RPMI7951 (cell line): Measurements from ENCODE around the gene UBAP1. TPM values are rescaled to one million over a fixed set of nuclear protein-coding genes. Genes with fewer than 3 reads are reported as not detected.
A peak's percentile ranks its signal among the peaks of the same experiment; 100 is the strongest.
"Not testable (repeated sequence)": the region's sequence is repeated elsewhere in the genome, so short reads cannot be mapped to it uniquely, and the experiment has no call there.

ENCODE experiments used
- DNase-seq: peaks from one replicate; pipeline ENCODE4 v3.0.0-alpha.2; 2012; ENCODE audit warnings: low read depth
- total RNA-seq: library from RNA; depleted of rRNA; stranded (reverse); fragments of >200 nt; shearing (Covaris generic); gene quantifications from 2 replicates; pipeline ENCODE4 v1.2.3, GENCODE V29; 2014; rRNA removed

Gene UBAP1
- total RNA-seq = 23.0 and 24.0 TPM in 2 replicates

DNA sequence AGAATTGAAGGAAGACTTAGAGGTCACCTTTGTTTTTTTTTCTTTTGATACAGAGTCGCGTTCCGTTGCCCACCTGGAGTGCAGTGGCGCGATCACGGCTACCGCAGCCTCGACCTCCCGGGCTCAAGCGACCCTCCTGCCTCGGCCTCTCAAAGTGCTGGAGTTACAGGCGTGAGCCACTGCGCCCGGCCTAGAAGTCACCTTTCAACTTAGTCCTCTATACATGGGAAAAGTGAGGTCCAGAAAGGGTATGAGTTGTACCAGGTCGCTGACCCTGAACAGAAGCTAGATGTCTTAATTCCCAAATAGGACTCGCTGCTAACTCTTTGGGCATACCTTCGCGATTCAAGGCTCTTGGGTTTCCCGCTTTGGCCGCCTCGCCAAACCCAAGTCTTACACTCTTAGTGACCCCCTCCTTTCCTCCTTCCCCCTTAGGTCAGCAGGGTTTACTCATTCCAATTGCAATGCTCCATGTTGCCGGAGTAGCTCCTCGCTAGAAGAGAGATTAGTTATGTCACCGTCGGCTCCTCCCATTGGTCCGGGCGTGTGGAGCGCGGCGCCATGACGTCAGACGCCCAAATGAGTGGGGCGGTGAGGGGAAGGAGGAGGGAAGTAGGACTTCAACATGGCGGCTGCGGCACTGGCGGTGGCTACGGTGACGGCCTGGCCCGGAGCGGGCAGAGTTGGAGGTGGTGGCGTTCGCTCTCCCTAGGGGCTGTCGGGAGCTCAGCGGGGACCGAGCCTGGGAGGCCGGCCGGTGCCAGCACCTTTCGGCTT lies at the start of gene UBAP1:
UBAP1 (plus strand) TSS at position 608 of the 777 bp plus-strand sequence. CDS start 41,872 bp downstream, outside the sequence.
- DNase-seq = peak; percentile 95

DNA sequence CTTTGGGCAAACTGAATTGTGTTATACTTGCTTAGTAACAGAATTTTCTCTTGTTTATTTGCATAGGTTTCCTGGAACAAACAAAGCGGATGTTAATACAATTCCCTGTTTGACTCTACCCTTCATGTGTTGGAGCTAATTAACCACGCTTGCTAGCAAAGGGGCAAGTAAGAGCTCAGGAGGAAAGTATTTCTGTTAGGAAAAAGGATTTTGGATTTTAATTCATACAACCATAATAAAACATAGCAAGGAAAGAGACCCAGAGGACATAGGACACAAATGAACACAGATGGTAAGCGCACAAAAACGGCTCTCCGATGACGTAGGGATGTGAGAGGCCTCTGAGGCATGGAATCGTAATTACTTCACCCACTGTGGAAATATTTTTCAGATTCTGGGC lies 47.3 kb upstream of the UBAP1 start:
- DNase-seq = no peak

- DNase-seq = peak; percentile 35
Observed at GRCh38 chr9:34133436-34133949, 45.4 kb upstream of the UBAP1 start.

DNA sequence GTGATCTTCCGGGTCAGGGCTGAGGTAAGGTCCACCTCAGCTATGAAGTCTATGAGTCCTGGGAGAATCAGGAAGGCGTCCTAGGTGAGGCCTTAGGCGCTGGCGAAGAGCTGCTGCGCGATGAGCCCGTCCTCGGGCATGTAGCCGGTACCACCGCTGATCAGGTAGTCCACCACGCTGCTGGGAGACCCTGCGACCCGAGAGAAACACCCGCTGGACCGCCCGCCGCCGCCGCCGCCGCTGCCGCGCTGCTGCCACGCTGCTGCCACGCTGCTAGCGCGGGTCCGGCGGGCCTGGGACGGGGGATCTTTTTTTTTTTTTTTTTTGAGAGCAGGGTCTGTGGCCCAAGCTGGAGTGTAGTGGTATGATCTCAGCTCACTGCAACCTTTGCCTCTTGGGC lies 44.3 kb upstream of the UBAP1 start:
- DNase-seq = no peak

- not testable (repeated sequence) for DNase-seq
Observed at GRCh38 chr9:34138644-34139043, 40.2 kb upstream of the UBAP1 start.

DNA sequence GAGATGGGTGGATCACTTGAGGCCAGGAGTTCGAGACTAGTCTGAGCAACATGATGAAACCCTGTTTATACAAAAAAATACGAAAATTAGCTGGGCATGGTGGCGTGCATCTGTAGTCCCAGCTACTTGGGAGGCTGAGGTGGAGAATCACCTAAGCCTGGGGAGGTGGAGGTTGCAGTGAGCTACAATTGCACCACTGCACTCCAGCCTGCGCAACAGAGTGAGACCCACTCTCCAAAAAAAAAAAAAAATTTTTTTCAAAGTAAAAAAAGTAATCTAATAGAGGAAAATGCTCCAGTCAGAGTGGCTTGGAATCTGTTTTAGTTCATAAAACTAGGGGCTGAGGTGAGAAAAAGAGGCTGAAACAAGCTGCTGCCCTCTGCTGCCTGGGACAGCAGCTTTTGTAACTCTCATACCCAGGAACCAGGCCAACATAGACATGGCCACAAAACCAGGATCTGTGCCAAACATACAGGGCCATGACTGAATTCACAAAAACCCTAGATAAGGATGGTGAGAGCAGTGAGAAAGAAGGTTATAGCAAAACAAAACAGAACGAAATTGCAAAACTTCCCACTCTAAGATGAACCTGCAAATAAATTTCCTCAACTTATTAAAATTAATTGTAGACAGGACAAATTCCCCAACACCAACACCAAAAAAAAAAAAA lies 39.2 kb upstream of the UBAP1 start:
- peak; percentile 83 for DNase-seq

DNA sequence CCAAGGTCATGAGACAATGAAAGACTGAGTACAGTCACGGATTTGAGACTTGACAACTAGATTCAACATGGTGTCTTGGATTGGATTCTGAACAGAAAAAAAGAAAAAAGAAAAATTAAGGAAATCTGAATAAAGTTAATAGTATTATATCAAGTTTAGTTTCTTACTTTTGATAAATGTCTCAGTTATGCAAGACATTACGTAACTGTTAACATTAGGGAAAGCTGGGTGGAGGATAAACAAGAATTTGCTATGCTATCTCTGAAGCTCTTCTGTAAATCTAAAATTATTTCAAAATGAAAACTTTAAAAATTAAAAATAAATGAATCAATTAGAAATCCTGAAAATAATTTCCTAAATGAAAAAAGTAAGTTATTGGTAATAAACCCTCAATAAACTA lies 38.0 kb upstream of the UBAP1 start:
- no peak for DNase-seq

GRCh38 chr9:34143116-34143515 lies 35.7 kb upstream of the UBAP1 start:
- no peak for DNase-seq

DNA sequence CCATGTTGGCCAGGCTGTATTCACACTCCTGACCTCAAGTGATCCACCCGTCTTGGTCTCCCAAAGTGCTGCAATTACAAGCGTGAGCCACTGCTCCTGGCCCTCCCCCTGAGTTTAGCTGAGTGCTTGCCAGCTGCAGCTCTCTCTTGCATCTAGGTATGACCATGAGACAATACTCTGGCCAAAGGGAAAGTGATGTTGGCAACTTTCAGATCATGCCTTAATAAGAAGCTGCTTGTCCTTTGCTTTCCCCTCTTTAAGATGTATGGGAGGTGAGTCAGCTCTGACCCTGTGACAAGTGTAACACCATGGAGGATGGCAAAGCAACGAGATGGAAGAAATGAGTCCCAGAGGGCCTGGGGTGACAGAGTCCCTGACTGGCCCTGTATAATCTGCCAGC lies 33.7 kb upstream of the UBAP1 start:
- peak; percentile 20 for DNase-seq

- DNase-seq = no peak
Observed at GRCh38 chr9:34151398-34151797, 27.4 kb upstream of the UBAP1 start.

DNA sequence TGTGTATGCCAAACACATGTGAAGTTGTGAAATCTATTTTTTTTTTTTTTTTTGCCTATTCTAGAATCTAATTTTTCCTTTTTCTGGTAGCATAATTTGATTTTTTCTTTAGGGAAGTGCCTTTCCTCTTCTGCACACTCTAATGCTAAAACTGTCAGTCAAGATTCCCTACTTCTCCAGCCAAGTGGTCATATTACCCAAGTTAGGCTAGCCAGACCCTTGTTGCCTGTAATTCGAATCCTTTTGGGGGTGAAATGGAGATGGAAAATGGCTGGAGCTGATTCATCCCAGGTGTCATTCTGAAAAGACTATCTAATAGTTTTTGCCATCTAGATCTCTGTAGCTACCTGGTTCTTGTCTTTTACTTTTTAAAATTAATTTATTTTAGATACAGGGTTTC lies 24.8 kb upstream of the UBAP1 start:
- DNase-seq = no peak

DNA sequence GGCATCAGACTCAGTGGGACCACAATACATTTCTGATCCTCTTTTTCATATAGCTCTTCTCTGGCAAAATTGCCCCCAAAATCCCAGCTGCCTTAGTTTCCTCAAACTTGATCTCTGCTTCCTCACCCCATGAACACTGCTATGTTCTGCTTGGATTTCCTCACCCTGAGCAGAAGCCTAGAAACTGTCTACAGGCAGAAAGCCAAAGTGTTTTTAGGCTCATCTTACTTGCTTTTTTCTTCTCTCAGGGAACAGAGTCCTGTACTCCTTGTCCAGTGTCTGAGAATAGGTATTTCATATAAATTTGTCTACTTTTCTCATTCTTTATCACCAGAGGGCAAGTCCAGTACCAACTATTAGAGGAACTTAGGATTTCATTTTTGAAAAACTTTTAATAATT lies 21.5 kb upstream of the UBAP1 start:
- DNase-seq = no peak

GRCh38 chr9:34157898-34158297 lies 20.9 kb upstream of the UBAP1 start:
- DNase-seq = no peak

DNA sequence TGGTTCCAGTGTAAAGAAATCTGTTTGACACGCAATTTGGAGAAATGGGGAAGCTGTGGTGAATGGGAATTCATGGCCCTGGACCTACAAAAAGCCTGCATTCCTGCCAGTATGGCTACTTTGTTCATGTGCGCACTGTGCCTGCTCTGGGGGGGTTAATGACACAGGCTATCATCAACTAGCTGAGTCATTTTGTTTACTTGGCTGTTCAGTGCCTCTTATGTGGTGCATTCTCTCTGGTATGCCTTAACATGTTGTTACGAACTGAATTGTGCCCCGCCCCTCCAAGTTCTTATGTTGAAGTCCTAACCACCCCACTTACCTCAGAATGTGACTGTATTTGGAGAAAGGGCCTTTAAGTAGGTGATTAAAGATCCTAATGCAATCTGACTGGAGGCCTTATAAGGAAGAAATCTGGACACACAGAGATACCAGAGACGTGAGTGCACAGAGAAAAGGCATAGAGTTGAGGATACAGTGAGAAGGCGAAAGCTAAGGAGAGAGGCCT lies 20.4 kb upstream of the UBAP1 start:
- DNase-seq = peak; percentile 62

GRCh38 chr9:34163434-34163833 lies 15.4 kb upstream of the UBAP1 start:
- DNase-seq = no peak

- DNase-seq = no peak
Observed at GRCh38 chr9:34169125-34169524, 9.7 kb upstream of the UBAP1 start.

DNA sequence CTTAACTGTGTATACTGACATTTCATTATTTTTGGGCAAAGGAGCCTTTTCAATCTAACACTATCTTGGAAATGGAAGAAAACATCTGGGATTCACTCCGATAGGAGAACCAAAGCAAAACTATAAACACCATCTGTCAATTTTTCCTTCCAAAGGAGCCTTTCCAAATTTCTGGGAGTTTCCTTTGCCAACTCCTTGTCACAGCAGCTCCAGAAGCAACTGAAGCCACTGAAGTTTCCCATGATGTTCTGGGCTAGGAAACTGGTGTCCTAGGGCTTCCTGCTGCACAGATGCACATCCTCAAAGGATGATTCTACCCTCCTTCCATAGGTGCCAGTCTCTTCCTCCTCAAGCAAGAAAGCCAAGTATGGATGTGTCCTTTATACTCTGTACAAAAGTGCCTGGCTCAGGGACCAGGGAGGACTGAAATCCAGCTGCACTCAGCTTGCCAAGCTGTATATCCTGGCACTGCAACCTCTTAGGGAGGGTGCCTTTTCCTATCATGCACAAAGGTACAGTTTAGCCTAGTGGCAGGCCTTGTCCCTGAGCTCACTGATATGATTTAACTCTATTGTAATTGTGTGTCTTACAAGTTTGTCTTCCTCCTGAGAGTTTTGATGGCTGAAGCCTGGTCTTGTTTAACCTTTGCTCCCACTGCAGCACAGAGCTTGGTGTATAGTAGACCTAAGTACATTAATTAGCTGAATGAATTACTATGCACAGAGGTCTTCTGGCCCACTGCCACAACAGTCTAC lies 8.4 kb upstream of the UBAP1 start:
- DNase-seq = no peak

DNA sequence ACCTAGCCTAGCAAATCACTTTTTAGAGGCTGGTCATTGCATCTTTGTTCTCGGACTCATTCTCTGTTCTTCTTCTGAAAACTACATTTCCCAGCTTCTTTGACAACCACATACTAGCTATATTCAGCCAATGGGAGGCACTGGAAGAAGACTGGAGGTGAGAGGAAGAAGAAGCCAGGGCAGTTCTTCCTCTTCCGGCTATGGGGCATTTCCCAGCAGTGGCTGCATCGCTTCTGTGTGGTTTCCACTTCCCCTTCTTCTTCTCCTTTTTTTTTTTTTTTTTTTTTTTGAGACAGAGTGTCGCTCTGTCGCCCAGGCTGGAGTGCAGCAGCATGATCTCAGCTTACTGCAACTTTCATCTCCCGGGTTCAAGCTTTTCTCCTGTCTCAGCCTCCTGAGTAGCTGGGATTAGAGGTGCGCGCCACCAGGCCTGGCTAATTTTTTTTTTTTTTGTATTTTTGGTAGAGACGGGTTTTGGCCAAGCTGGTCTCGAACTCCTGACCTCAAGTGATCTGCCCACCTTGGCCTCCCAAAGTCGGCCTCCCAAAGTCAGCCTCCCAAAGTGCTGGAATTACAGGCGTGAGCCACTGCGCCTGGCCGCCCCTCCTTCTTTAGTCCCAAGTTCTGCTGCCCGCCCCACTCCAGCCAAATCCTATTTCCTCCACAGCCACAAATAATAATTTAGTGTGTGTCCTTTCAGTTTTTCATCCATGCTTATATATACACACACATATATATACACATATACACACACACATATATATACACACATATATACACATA lies 6.9 kb upstream of the UBAP1 start:
- DNase-seq = no peak

- no peak for DNase-seq
Observed at GRCh38 chr9:34176089-34176488, 2.8 kb upstream of the UBAP1 start.

GRCh38 chr9:34177593-34178435 lies 1.0 kb upstream of the UBAP1 start:
- DNase-seq = no peak
